ENCODE measurements around the gene ZNF516. TPM values are rescaled to one million over a fixed set of nuclear protein-coding genes. Genes with fewer than 3 reads are reported as not detected.

The ZNF516 gene, protein sequence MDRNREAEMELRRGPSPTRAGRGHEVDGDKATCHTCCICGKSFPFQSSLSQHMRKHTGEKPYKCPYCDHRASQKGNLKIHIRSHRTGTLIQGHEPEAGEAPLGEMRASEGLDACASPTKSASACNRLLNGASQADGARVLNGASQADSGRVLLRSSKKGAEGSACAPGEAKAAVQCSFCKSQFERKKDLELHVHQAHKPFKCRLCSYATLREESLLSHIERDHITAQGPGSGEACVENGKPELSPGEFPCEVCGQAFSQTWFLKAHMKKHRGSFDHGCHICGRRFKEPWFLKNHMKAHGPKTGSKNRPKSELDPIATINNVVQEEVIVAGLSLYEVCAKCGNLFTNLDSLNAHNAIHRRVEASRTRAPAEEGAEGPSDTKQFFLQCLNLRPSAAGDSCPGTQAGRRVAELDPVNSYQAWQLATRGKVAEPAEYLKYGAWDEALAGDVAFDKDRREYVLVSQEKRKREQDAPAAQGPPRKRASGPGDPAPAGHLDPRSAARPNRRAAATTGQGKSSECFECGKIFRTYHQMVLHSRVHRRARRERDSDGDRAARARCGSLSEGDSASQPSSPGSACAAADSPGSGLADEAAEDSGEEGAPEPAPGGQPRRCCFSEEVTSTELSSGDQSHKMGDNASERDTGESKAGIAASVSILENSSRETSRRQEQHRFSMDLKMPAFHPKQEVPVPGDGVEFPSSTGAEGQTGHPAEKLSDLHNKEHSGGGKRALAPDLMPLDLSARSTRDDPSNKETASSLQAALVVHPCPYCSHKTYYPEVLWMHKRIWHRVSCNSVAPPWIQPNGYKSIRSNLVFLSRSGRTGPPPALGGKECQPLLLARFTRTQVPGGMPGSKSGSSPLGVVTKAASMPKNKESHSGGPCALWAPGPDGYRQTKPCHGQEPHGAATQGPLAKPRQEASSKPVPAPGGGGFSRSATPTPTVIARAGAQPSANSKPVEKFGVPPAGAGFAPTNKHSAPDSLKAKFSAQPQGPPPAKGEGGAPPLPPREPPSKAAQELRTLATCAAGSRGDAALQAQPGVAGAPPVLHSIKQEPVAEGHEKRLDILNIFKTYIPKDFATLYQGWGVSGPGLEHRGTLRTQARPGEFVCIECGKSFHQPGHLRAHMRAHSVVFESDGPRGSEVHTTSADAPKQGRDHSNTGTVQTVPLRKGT
- 17.6 and 21.1 TPM in 2 replicates for total RNA-seq

DNA sequence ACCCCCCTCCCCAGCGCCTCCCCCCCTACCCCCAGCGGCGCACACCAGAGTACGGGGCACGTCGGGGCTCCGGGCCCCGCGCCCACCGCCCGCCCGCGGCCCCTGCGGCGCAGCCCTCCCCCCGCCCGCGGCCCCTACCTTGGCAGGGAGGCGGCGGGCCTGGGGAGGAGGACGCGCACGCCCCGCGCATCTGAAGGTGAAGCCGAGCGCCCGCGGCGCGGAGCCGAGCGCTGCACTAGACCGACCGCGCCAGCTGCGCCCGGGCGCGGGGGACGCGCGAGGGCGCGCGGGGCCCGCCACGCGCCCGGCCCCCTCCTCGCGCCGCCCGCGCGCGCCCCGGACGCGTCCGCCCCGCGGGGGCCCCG, at the start of gene ZNF516:
Gene ZNF516 (minus strand): TSS at position 237 of the 365 bp plus-strand sequence. CDS start 52,188 bp downstream, outside the sequence.

Data from bronchial smooth muscle cell (primary cell).